PFSK-1 (cell line): ENCODE data around the gene SNX18.

Experiments
- POLR2AphosphoS5 ChIP-seq: IDR thresholded peaks from 2 replicates; pipeline ENCODE4 v1.6.1; 2012; ENCODE audit warnings: low read depth, mild to moderate bottlenecking, control low read depth, low read length, moderate library complexity
- REST ChIP-seq, 2 experiments: IDR thresholded peaks; 2 replicates each; pipeline versions ENCODE4 v1.6.1 to v1.8.0; 2011 to 2012; ENCODE audit warnings: low read depth in 2 of 2, low read length in 2 of 2, control low read depth in 1 of 2, inconsistent platforms in 1 of 2, mild to moderate bottlenecking in 1 of 2, moderate library complexity in 1 of 2; ENCODE audit not compliant: insufficient read depth in 1 of 2
- SIN3A ChIP-seq: IDR thresholded peaks from 2 replicates; pipeline ENCODE4 v1.6.1; 2012; ENCODE audit warnings: mild to moderate bottlenecking, low read length, moderate library complexity, borderline replicate concordance; ENCODE audit not compliant: insufficient read depth
- TAF1 ChIP-seq: IDR thresholded peaks from 2 replicates; pipeline ENCODE4 v1.6.1; 2012; ENCODE audit warnings: low read length, control low read depth, borderline replicate concordance; ENCODE audit not compliant: insufficient read depth

GRCh38 chr5:54544044-54544443, 26.5 kb downstream of the SNX18 start:
- no peak for TF ChIP-seq REST (IDR thresholded peaks at IDR 0.05; ENCODE audit: insufficient read depth in 1 of 2, low read depth in 2 of 2, low read length in 2 of 2)
- TF ChIP-seq TAF1: no peak
- TF ChIP-seq SIN3A: no peak
- TF ChIP-seq POLR2AphosphoS5: no peak
